GM18498 (cell line): ENCODE results near the gene ZKSCAN1.
A peak's percentile ranks its signal among the peaks of the same experiment; 100 is the strongest.
"Not testable (repeated sequence)": the region's sequence is repeated elsewhere in the genome, so short reads cannot be mapped to it uniquely, and the experiment has no call there.

Experiments used
- ATAC-seq: cut with Tn5 transposase; IDR thresholded peaks from one replicate; pipeline ENCODE4 v1.9.1; 2021; ENCODE audit warnings: mild to moderate bottlenecking, moderate library complexity; ENCODE audit not compliant: unreplicated experiment

ZKSCAN1 gene

DNA sequence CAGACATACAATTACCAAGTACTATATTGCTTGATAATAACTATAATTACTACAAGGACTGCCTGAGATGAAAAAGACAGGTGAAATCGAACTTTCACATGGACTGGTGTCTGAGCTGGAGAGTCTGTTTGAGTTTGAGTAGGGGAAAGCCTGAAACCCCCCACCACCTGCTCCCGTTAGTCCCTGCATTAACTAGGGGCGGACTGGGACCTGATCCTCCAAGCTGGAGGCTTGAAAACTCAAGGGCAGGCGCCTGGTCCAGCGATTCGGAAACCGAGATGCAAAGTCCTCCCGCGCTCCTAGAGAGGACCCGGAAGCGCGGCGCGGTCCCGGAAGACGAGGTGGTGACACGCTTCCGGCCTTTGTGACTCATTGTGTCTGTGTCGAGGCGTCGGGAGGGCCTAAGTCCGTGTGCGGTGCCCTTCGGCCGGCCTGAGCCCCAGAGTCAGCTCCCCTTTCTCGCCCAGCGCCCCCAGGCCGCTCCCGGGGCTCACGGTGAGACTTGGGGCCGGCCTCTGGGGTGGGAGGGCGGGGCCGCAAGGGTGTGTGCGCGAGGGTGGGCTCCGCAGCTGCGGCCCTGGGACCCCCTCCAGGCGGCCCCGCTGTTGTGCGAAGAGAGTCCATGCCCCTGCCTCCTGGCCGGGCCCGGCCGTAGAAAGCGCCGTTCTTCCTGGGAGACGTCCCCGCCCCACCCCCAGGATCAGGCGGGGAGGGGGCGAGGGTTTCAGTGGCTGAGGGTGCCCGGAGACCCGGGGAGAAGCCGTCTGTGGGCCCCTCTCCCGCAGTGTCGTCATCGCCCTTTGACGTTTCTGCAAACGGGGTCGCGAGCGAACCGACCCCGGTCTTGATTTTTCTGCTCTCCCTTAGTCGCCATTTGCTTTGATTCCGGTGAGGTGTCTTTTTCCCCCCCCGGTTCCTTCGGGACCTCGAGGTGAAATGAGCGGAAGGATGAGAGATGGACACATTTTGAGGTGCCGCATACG, at the start of gene ZKSCAN1:
Gene ZKSCAN1, plus strand, starts transcription at position 365 of the 983 bp plus-strand sequence. CDS start 7,911 bp downstream, outside the sequence.
- peak; percentile 98 for ATAC-seq

DNA sequence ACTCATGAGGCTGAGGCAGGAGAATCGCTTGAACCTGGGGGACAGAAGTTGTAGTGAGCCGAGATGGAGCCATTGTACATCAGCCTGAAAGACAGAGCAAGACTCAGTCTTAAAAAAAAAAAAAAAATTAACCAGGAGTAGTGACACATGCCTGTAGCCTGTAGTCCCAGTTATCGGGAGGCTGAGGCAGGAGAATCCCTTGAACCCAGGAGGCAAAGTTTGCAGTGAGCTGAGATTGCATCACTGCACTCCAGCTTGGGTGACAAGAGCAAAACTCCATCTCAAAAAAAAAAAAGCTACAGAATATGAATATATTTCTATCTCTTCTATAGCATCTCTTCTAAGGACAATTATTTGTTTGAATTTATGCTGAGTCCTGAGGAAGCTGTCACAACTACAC, 46.1 kb upstream of the ZKSCAN1 start:
- ATAC-seq = no peak

DNA sequence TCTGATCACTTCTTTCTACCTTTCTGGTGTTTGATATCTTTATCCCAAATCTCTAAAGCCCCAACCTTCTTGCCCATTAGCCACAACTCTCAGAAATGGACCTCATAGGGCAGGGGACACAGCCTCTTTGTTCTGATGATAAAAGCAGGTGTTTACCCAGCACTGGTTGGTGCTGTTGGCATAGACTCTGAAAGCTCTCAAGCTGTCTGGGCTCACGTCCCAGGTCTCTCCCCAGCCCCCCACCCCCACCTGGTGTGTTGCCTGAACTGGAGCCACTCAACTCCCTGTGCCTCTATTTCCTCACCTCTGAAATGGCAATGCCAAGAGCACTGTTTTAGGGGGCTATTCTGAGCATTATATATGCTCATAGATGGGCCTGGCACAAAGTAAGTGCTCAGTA, 45.6 kb upstream of the ZKSCAN1 start:
- ATAC-seq = not testable (repeated sequence)

DNA sequence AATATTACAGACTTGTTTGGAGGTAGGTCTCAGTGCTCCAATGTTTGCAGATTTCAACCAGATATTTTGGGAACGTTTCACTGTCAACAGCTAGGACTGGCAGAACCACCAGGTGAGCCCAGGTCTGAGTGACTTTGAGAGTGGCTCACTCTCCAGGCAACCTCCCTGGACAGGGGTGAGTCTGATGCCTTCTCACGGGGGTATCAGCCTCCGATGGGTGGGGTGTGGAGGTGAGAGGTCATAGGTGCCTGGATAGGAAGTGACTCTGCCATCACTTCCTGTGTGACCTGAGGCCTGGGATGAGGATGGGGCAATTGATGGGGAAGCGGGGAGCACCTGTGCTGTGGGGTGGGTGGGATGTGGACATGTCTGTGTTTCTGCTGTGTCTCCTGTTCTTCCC, 44.2 kb upstream of the ZKSCAN1 start:
- no peak for ATAC-seq

DNA sequence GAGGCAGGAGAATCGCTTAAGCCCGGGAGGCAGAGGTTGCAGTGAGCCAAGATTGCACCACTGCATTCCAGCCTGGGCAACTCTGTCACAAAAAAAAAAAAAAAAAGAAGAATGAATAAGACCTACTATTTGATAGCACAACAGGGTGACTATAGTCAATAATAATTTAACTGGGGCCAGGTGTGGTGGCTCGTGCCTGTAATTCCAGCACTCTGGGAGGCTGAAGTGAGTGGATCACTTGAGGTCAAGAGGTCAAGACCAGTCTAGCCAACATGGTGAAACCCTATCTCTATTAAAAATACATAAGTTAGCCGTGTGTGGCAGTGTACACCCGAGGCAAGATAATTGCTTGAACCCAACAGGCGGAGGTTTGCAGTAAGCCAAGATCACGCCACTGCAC, 41.6 kb upstream of the ZKSCAN1 start:
- not testable (repeated sequence) for ATAC-seq

DNA sequence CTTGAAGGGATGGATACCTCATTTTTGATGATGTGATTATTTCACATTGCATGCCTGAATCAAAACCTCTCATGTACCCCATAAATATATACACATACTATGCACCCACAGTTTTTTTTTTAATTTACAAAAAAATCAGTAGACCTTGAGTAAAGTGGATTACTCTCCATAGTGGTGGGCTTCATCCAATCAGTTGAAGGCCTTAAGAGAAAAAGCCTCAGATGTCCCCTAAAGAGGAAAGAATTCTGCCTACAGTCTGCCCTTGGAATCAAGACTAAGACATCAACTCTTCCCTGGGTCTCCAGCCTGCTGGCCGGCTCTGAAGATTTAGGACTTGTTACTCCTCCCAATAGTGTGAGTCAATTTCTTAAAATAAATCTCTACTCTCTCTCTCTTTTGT, 40.7 kb upstream of the ZKSCAN1 start:
- no peak for ATAC-seq

DNA sequence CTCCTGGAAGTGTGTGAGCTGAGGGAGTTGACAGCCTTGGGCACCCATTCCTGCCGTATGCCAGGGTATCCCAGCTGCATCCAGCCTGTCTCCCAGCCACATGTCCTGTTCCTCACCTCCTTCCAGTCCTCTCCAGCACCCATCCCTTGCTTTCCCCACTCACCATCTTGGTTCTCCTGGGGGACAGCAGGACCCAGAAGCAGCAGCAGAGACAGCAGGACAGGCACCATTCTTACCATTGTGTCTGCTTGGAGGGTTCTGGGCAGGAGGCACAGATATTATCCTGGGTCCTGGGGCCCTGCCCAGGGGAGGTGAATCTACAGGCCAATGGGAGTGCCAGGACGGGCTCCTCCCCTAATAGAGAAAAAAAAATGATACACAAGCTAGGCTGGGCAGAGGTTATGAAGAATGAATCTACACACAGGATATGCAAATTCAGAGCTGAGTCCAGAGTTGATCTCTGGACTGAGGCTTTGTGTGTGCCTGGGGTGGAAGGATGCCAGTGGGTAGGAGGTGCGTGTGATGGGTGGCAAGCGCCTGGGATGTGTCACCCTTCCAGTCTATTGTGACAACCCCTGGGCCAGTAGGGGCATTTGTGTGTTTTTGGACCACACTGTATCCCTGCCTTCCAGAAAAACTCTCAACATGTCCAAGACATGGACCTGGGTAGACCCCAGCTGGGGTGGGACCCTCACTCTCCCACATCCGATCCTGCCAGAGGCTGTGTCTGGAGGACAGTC, 39.4 kb upstream of the ZKSCAN1 start, which contains the start of gene AZGP1:
Gene AZGP1, minus strand, starts transcription at position 250 of the 740 bp plus-strand sequence. Its CDS starts 11 bp downstream, at position 239.
- no peak for ATAC-seq

DNA sequence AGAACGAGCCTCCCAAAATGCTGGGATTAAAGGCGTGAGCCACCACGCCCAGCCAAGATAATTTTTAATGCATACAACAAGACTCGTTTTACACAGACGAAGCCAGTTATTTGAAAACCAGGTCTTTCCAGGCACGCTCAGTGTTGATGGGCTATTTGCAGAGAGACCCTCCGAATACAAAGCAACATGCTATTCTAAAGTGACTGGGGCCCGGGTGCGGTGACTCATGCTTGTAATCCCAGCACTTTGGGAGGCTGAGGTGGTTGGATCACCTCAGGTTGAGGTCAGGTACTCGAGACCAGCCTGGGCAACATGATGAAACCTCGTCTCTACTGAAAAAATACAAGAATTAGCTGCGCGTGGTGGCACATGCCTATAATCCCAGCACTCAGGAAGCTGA, 38.8 kb upstream of the ZKSCAN1 start:
- ATAC-seq = no peak

DNA sequence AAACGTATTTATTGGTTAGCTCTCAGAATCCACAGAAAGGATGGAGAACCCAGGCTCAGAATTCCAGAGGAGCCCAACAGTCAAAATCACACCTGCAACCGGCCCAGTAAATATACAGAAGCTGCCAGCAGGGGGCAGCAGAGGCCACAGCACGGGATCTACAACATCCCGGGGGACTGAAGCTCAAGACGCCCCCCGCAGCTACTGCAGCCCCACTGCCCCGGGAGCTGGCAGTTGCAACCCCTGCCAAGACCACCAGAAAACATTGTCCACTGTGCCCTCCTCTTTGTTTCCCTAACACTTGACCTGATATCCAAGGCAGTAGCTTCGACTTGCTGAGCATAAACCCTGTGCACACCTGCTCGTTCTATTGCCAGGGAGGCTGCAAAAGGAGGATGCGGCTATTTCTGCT, 35.6 kb upstream of the ZKSCAN1 start:
- not testable (repeated sequence) for ATAC-seq

DNA sequence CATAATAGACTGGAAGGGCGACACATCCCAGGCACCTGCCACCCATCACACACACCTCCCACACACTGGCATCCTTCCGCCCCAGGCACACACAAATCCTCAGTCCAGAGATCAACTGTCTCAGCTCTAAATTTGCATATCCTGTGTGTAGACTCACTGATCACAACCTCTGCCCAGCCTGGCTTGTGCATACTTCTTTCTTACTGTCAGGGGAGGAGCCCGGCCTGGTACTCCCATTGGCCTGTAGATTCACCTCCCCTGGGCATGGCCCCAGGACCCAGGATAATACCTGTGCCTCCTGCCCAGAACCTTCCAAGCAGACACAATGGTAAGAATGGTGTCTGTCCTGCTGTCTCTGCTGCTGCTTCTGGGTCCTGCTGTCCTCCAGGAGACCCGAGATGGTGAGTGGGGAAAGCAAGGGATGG, 34.9 kb upstream of the ZKSCAN1 start:
- not testable (repeated sequence) for ATAC-seq

DNA sequence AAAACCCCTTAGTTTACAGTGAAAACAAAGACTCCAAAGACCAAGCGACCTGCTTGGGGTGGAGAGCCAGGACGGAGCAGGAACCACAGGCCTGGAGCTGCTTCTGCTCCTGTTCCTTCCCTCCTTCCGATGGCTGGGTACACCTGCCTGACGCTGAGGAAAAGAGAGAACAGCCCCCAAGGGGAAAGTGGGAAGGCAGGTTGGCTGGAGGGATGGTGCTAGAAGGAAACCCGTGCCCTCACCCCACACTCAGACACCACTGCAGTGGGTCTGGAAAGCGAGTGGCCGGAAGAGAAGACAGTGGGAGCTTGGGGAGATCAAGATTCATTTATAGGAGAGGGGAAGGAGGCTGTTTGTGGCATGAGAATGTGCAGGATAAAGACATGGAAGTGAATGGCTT, 34.3 kb upstream of the ZKSCAN1 start:
- ATAC-seq = not testable (repeated sequence)

DNA sequence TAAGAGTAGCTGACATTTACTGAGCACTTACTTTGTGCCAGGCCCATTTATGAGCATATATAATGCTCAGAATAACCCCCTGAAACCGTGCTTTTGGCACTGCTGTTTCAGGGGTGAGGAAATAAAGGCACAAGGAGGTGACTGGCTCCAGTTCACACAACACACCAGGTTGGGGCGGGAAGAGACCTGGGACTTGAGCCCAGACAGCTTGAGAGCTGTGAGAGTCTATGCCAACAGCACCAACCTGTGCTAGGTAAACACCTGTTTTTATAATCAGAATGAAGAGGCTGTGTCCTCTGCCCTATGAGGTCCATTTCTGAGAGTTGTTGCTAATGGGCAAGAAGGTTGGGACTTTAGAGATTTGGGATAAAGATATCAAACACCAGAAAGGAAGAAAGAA, 30.8 kb upstream of the ZKSCAN1 start:
- no peak for ATAC-seq

DNA sequence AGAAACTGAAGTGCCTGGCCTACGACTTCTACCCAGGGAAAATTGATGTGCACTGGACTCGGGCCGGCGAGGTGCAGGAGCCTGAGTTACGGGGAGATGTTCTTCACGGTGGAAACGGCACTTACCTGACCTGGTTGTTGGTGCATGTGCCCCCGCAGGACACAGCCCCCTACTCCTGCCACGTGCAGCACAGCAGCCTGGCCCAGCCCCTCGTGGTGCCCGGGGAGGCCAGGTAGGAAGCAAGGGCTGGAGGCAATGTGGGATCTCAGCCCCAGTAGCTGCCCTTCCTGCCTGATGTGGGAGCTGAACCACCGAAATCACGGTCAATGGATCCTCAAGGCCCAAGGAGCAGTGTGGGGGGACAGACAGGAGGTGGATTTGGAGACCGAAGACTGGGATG, 28.1 kb upstream of the ZKSCAN1 start:
- ATAC-seq = not testable (repeated sequence)

DNA sequence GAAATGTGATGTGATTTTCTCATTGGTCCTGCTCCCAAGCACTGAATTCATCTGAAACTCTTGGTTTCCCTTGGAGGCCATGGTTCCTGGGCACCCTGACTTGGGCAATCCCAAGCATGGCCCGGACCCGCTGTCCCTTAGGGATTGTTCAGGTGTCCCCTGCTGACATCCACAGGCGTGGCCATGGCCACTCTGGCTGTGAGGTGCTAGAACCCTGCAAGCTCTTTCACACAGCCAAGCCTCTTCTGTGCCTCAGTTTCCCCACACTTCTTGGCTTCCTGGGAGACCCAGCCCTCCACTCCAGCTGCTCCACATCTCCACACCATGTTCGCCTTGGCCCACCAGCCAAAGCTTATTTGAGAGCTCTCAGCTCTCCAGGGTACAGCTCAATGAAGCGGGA, 27.6 kb upstream of the ZKSCAN1 start:
- no peak for ATAC-seq

DNA sequence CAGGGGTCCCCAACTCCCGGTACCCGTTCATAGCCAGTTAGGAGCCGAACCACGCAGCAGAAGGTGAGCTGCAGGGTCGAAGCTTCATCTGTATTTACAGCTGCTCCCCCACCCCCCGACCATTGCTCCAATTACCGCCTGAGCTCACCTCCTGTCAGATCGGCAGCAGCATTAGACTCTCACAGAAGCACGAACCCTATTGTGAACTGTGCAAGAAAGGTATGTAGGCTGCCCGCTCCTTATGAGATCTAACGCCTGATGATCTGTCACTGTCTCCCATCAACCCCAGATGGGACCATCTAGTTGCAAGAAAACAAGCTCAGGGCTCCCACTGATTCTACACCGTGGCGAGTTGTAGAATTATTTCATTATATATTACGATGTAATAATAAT, 24.9 kb upstream of the ZKSCAN1 start:
- no peak for ATAC-seq

DNA sequence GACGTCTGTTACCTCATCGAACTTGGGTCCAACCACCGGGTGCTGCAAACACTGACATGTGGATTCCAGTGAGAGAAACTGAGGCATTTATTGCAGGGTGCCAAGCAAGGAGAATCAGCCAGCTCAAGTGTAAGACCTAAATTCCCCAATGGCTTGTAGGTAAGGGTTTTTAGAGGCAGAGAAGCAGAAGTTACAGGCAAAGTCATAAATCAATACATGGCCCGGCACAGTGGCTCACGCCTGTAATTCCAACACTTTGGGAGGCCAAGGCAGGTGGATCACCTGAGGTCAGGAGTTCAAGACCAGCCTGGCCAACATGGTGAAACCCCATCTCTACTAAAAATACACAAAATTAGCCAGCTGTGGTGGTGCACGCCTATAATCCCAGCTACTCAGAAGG, 23.9 kb upstream of the ZKSCAN1 start:
- ATAC-seq = not testable (repeated sequence)

DNA sequence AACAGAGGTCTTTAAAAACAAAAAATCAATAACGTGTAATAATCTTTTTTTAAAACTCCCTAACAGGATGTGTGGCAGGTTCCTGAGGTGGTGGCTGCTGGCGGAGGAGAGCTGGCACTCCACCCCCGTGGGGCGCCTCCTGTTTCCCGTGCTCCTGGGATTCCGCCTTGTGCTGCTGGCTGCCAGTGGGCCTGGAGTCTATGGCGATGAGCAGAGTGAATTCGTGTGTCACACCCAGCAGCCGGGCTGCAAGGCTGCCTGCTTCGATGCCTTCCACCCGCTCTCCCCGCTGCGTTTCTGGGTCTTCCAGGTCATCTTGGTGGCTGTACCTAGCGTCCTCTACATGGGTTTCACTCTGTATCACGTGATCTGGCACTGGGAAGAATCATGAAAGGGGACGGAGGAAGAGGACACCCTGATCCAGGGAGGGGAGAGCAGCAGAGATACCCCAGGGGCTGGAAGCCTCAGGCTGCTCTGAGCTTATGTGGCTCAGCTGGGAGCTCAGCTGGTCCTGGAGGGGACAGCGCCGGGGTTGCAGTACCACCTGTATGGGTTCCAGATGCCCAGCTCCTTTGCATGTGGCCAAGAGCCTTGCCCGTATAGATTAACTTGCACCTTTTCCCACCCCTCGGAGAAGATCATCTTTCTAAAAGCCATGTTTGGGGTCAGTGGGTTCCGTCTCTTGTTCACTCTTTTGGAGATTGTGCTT, 22.9 kb upstream of the ZKSCAN1 start:
- no peak for ATAC-seq

DNA sequence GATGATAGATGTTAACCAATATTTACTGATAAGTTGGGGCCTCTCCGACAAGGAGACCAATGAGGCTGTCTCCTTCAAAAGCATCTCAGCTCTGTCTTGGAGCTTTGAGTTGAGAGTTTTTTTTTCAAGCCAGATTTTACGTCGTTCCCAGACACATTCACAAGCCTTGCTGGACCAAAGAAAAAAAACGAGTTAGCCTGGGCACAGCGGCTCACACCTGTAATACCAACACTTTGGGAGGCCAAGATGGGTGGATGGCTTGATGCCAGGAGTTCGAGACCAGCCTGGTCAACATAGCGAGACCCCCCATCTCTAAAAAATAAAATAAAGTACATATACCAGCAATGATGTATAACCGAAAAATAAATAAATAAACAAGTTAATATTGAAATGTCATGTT, 20.6 kb upstream of the ZKSCAN1 start:
- ATAC-seq = no peak

DNA sequence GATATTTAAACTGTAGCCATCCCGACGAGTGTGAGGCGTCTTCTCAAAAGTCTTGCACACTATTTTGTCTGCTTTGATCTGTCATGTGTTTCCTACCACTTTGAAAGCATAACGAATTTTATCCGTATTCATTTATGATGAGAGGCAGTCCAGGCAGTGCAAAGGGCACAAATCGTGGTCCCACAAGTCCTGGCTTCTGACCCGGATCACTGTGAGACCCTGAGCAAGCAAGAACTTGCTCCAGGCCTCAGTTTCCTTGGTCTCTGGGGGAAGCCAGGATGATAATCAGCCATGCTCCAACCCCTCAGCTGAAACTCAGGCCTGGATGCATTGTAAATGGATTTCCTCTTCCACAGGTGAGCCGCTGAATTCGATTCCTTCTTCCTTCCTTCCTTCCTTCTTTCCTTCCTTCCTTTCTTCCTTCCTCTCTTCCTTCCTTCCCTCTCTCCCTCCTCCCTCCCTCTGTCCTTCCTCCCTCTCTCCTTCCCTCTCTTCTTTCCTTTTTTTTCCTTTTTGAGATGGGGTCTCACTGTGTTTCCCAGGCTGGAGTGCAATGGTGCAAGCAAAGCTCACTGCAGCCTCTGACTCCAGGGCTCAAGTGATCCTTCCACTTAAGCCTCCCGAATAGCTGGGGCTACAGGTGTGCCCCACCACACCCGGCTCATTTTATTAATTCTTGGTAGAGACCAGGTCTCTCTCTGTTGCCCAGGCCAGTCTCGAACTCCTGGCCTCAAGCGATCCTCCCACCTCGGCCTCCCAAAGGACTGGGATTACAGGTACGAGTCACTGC, 18.4 kb upstream of the ZKSCAN1 start:
- ATAC-seq = no peak

DNA sequence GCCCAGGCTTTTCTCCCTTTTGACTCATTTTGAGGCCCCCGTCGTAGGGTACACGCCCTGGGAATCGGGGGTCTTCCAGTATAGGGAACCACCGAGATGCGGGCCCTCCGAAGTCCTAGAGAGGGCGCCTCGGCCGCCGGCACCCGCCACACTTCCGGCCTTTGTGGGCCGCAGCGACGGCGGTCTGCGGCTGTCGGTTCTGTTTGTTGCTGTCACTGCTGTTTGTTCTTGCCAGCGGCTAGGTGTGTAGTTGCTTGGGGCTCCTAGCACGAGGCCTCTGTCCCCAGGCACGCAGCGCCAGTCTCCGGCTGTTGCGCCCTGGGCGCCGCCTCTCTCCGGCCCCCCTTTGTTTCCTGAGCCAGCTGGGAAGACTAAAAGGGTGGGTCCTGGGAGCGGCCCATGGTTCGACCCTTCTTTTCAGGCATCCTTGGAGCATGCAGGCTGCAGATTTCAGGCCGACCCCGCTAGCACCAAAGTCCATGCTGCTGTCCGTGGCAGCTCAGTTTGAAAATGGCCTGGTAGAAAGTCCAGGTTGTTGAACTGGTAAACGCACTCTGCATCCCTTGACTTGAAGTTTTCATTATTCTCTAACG, 17.8 kb upstream of the ZKSCAN1 start:
- ATAC-seq = no peak
